OCI-LY7 (cell line): ENCODE results near the gene E2F4.

Experiments used
- EZH2phosphoT487 ChIP-seq: fragments of 200-600 bp; sonication (generic); IDR thresholded peaks from 2 replicates; pipeline ENCODE4 v1.6.1; 2018; ENCODE audit warnings: low read depth, borderline replicate concordance, mild to moderate bottlenecking, mixed run types, antibody characterized with exemption, low read length, moderate library complexity, mixed read lengths
- TF ChIP-seq, protein P1 (sequence below): fragments of 200-600 bp; sonication (generic); conservative IDR thresholded peaks from 2 replicates; pipeline ENCODE4 v1.5.1; 2014; ENCODE audit warnings: mild to moderate bottlenecking, antibody characterized with exemption, low read length, moderate library complexity, mixed read lengths

GRCh38 chr16:67245674-67246080, 53.7 kb downstream of the E2F4 start:
- TF ChIP-seq, protein P1, sequence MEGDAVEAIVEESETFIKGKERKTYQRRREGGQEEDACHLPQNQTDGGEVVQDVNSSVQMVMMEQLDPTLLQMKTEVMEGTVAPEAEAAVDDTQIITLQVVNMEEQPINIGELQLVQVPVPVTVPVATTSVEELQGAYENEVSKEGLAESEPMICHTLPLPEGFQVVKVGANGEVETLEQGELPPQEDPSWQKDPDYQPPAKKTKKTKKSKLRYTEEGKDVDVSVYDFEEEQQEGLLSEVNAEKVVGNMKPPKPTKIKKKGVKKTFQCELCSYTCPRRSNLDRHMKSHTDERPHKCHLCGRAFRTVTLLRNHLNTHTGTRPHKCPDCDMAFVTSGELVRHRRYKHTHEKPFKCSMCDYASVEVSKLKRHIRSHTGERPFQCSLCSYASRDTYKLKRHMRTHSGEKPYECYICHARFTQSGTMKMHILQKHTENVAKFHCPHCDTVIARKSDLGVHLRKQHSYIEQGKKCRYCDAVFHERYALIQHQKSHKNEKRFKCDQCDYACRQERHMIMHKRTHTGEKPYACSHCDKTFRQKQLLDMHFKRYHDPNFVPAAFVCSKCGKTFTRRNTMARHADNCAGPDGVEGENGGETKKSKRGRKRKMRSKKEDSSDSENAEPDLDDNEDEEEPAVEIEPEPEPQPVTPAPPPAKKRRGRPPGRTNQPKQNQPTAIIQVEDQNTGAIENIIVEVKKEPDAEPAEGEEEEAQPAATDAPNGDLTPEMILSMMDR = no peak
- TF ChIP-seq EZH2phosphoT487 = no peak
